H9 (cell line): Measurements from ENCODE around the gene BBX. TPM values are rescaled to one million over a fixed set of nuclear protein-coding genes. Genes with fewer than 3 reads are reported as not detected.

Source experiments
- DNase-seq: peaks from one replicate; pipeline ENCODE4 v3.0.0-alpha.2; 2017
- H2AFZ ChIP-seq: one replicate; pipeline ENCODE4 v1.6.1; 2013; ENCODE audit warnings: mild to moderate bottlenecking, low read length, control low read depth, moderate library complexity
- H2AK5ac ChIP-seq: 2 replicates; pipeline ENCODE4 v1.6.1; 2013; ENCODE audit warnings: low read length, control low read depth, mixed read lengths; ENCODE audit not compliant: insufficient read length
- H2BK120ac ChIP-seq: one replicate; pipeline ENCODE4 v1.6.1; 2013; ENCODE audit warnings: low read depth, mild to moderate bottlenecking, low read length, control low read depth, inconsistent platforms; ENCODE audit not compliant: poor library complexity, severe bottlenecking
- H2BK12ac ChIP-seq: 2 replicates; pipeline ENCODE4 v1.6.1; 2013; ENCODE audit warnings: low read length, control low read depth, mixed read lengths, low read depth; ENCODE audit not compliant: insufficient read length
- H2BK15ac ChIP-seq: 2 replicates; pipeline ENCODE4 v1.6.1; 2013; ENCODE audit warnings: low read depth, low read length, control low read depth
- H2BK20ac ChIP-seq: one replicate; pipeline ENCODE4 v1.6.1; 2013; ENCODE audit warnings: low read depth, mild to moderate bottlenecking, low read length, control low read depth, inconsistent platforms; ENCODE audit not compliant: poor library complexity, severe bottlenecking
- H2BK5ac ChIP-seq: 2 replicates; pipeline ENCODE4 v1.6.1; 2013; ENCODE audit warnings: low read length, control low read depth, mixed read lengths; ENCODE audit not compliant: insufficient read length
- H3K14ac ChIP-seq: 2 replicates; pipeline ENCODE4 v1.6.1; 2013; ENCODE audit warnings: low read length, control low read depth; ENCODE audit not compliant: insufficient read depth
- H3K18ac ChIP-seq: 2 replicates; pipeline ENCODE4 v1.6.1; 2013; ENCODE audit warnings: low read depth, mild to moderate bottlenecking, mixed read lengths, low read length, control low read depth; ENCODE audit not compliant: insufficient read length
- H3K23ac ChIP-seq: 2 replicates; pipeline ENCODE4 v1.6.1; 2013; ENCODE audit warnings: low read length, control low read depth, mixed read lengths, low read depth; ENCODE audit not compliant: insufficient read length
- H3K23me2 ChIP-seq: 2 replicates; pipeline ENCODE4 v1.6.1; 2013; ENCODE audit warnings: low read depth, mild to moderate bottlenecking, mixed read lengths, low read length, control low read depth; ENCODE audit not compliant: insufficient read length, poor library complexity, severe bottlenecking
- H3K27ac ChIP-seq: 2 replicates; pipeline ENCODE4 v1.5.1; 2013; ENCODE audit warnings: low read length, control low read depth, mixed read lengths, low read depth; ENCODE audit not compliant: insufficient read length
- H3K27me3 ChIP-seq: 2 replicates; pipeline ENCODE4 v1.6.1; 2013; ENCODE audit warnings: low read length, control low read depth, inconsistent platforms; ENCODE audit not compliant: insufficient read depth
- H3K4ac ChIP-seq: 2 replicates; pipeline ENCODE4 v1.6.1; 2013; ENCODE audit warnings: low read depth, mild to moderate bottlenecking, control low read depth, inconsistent platforms, low read length, moderate library complexity
- H3K4me1 ChIP-seq: 2 replicates; pipeline ENCODE4 v1.6.1; 2013; ENCODE audit warnings: low read length, control low read depth, inconsistent platforms; ENCODE audit not compliant: insufficient read depth
- H3K4me2 ChIP-seq: 2 replicates; pipeline ENCODE4 v1.6.1; 2013; ENCODE audit warnings: low read length, control low read depth, mixed read lengths; ENCODE audit not compliant: insufficient read length, insufficient read depth
- H3K56ac ChIP-seq: 2 replicates; pipeline ENCODE4 v1.6.1; 2013; ENCODE audit warnings: low read depth, mild to moderate bottlenecking, mixed read lengths, low read length, control low read depth; ENCODE audit not compliant: insufficient read length
- H3K79me1 ChIP-seq: 2 replicates; pipeline ENCODE4 v1.6.1; 2013; ENCODE audit warnings: low read depth, mild to moderate bottlenecking, moderate library complexity, low read length, control low read depth, inconsistent platforms; ENCODE audit not compliant: insufficient read depth, poor library complexity, severe bottlenecking
- H3K79me2 ChIP-seq: 2 replicates; pipeline ENCODE4 v1.6.1; 2013; ENCODE audit warnings: low read length, control low read depth, inconsistent platforms; ENCODE audit not compliant: insufficient read depth
- H3K9ac ChIP-seq: 2 replicates; pipeline ENCODE4 v1.6.1; 2013; ENCODE audit warnings: low read length, control low read depth, mixed read lengths; ENCODE audit not compliant: insufficient read length; ENCODE audit errors: extremely low read depth
- H3K9me3 ChIP-seq: one replicate; pipeline ENCODE4 v1.6.1; 2013; ENCODE audit warnings: low read depth, low read length, inconsistent platforms; ENCODE audit not compliant: control insufficient read depth
- H3T11ph ChIP-seq: one replicate; pipeline ENCODE4 v1.6.1; 2013; ENCODE audit warnings: mild to moderate bottlenecking, low read length, control low read depth, inconsistent platforms
- H4K20me1 ChIP-seq: one replicate; pipeline ENCODE4 v1.6.1; 2013; ENCODE audit not compliant: control insufficient read depth, insufficient read length, insufficient read depth
- H4K5ac ChIP-seq: 2 replicates; pipeline ENCODE4 v1.6.1; 2013; ENCODE audit warnings: low read depth, mild to moderate bottlenecking, mixed read lengths, low read length, control low read depth; ENCODE audit not compliant: insufficient read length
- H4K8ac ChIP-seq: replicated peaks from 2 replicates; pipeline ENCODE4 v1.6.1; 2013; ENCODE audit warnings: low read length, control low read depth, mixed read lengths, low read depth; ENCODE audit not compliant: insufficient read length
- H4K91ac ChIP-seq: 2 replicates; pipeline ENCODE4 v1.6.1; 2013; ENCODE audit warnings: low read depth, mild to moderate bottlenecking, moderate library complexity, mixed read lengths, low read length, control low read depth; ENCODE audit not compliant: insufficient read length
- H3K27ac Mint-ChIP-seq, 3 experiments: 2 replicates in 2 of 3; 3 replicates in 1 of 3; pipeline ENCODE4 v1.8.0; 2020 to 2021; ENCODE audit warnings: mixed read lengths in 3 of 3, mild to moderate bottlenecking in 1 of 3, moderate library complexity in 1 of 3
- H3K27me3 Mint-ChIP-seq: 2 replicates; pipeline ENCODE4 v1.8.0; 2021; ENCODE audit warnings: low read depth, mild to moderate bottlenecking, moderate library complexity, mixed read lengths
- H3K36me3 Mint-ChIP-seq, 3 experiments: 2 replicates in 2 of 3; 3 replicates in 1 of 3; pipeline ENCODE4 v1.8.0; 2020 to 2021; ENCODE audit warnings: low read depth in 3 of 3, mixed read lengths in 3 of 3; ENCODE audit not compliant: insufficient read depth in 1 of 3
- H3K4me1 Mint-ChIP-seq, 2 experiments: 2 replicates each; pipeline ENCODE4 v1.8.0; 2020; ENCODE audit warnings: mixed read lengths in 2 of 2
- H3K4me3 Mint-ChIP-seq, 2 experiments: 2 replicates in 1 of 2; 3 replicates in 1 of 2; pipeline ENCODE4 v1.8.0; 2020 to 2021; ENCODE audit warnings: mild to moderate bottlenecking in 2 of 2, mixed read lengths in 2 of 2, moderate library complexity in 1 of 2
- H3K9me3 Mint-ChIP-seq, 2 experiments: 2 replicates in 1 of 2; 3 replicates in 1 of 2; pipeline ENCODE4 v1.8.0; 2020; ENCODE audit warnings: mild to moderate bottlenecking in 2 of 2, mixed read lengths in 2 of 2, moderate library complexity in 1 of 2
- CTCF ChIP-seq: fragments of 200-600 bp; sonication (generic); conservative IDR thresholded peaks from 3 replicates; pipeline ENCODE4 v1.8.0; 2021; ENCODE audit warnings: antibody characterized with exemption, mild to moderate bottlenecking
- WGBS: extraction: QIAGEN DNeasy Blood & Tissue Kit; methylation state at CpG from one replicate; pipeline ENCODE4 v1.1.7; 2013; ENCODE audit warnings: missing lambda C conversion rate, low lambda C conversion rate, mixed read lengths; ENCODE audit not compliant: insufficient read length; ENCODE audit errors: extremely low coverage; 5-methylcytosine and 5-hydroxymethylcytosine counted together
- total RNA-seq: library from RNA; stranded (reverse); gene quantifications from 2 replicates; pipeline ENCODE4 v1.2.1, GENCODE V29; 2021

Gene BBX
- total RNA-seq, 1 experiment from 2014 or later = 34.8 TPM

GRCh38 chr3:107650788-107651187 lies 128.0 kb downstream of the BBX start:
- no peak for DNase-seq
- Histone ChIP-seq H3K79me1 (no peaks in the 10 kb centered on the region), H3K4ac (no peak overlapping the region), H3K4me2 (no peak overlapping the region), H2AFZ (no peak overlapping the region), H3K23ac (no peak overlapping the region), H3K9me3 (no peaks in the 10 kb centered on the region), H3T11ph (no peak overlapping the region), H3K27me3 (no peaks in the 10 kb centered on the region), H3K23me2 (no peaks in the 10 kb centered on the region), H3K9ac (no peak overlapping the region), H4K5ac (no peak overlapping the region), H3K56ac (no peak overlapping the region), H3K14ac (no peak overlapping the region), H3K79me2 (no peaks in the 10 kb centered on the region), H4K91ac (no peak overlapping the region), H4K20me1 (no peaks in the 10 kb centered on the region), H3K27ac (no peak overlapping the region), H3K18ac (no peak overlapping the region), H2BK20ac (no peak overlapping the region), H2AK5ac (no peak overlapping the region), H3K4me1 (no peaks in the 10 kb centered on the region), H2BK5ac (no peak overlapping the region), H2BK120ac (no peak overlapping the region), H2BK12ac (no peak overlapping the region), H4K8ac (no peak overlapping the region), H2BK15ac (no peak overlapping the region)
- Mint-ChIP-seq H3K9me3 (peaks cover 8 to 9% of the 10 kb centered on the region in 2 experiments), H3K4me1 (no peaks in the 10 kb centered on the region), H3K4me3 (no peak overlapping the region), H3K27me3 (no peaks in the 10 kb centered on the region), H3K27ac (no peak overlapping the region; a peak in 1 of 7 replicates), H3K36me3 (peaks cover 17 to 27% (median 21%) of the 10 kb centered on the region in 3 experiments)
- no CpG with 5 or more reads among the region's 3 CpGs for WGBS
- TF ChIP-seq CTCF = no peak
